OCI-M2 (cell line): Measurements from ENCODE around the gene MYLIP.

Source experiments
- DNase-seq: peaks from one replicate; lab custom pipeline; 2025; ENCODE audit not compliant: unreplicated experiment; lab: John Stamatoyannopoulos, UW

The MYLIP gene

GRCh38 chr6:16106991-16107787 is 21.7 kb upstream of the MYLIP start:
- no peak for DNase-seq

GRCh38 chr6:16108419-16108818 is 20.5 kb upstream of the MYLIP start:
- DNase-seq: no peak

GRCh38 chr6:16108921-16109658 is 19.8 kb upstream of the MYLIP start:
- no peak for DNase-seq

- DNase-seq: no peak
These were observed 19.1 kb upstream of the MYLIP start for GRCh38 chr6:16109659-16110305.

GRCh38 chr6:16118825-16119224 is 10.1 kb upstream of the MYLIP start:
- DNase-seq: no peak

- no peak for DNase-seq
These were observed 7.5 kb upstream of the MYLIP start for GRCh38 chr6:16121339-16121738.

GRCh38 chr6:16122197-16122596 is 6.7 kb upstream of the MYLIP start:
- DNase-seq: no peak

GRCh38 chr6:16124198-16125180 is 4.4 kb upstream of the MYLIP start:
- no peak for DNase-seq

- no peak for DNase-seq
These were observed 2.8 kb upstream of the MYLIP start for GRCh38 chr6:16126056-16126455.

- no peak for DNase-seq
These were observed 2.0 kb upstream of the MYLIP start for GRCh38 chr6:16126861-16127260.

- DNase-seq: no peak
These were observed 1.4 kb upstream of the MYLIP start for GRCh38 chr6:16127471-16127870.

GRCh38 chr6:16129623-16130401 is 926 bp downstream of the MYLIP start:
- DNase-seq: no peak

GRCh38 chr6:16130437-16130891 is 1.6 kb downstream of the MYLIP start:
- no peak for DNase-seq

- peak; percentile 60 for DNase-seq
These were observed 2.1 kb downstream of the MYLIP start for GRCh38 chr6:16130932-16131387.

GRCh38 chr6:16132909-16133308 is 4.0 kb downstream of the MYLIP start:
- DNase-seq: no peak

- no peak for DNase-seq
These were observed 5.5 kb downstream of the MYLIP start for GRCh38 chr6:16134430-16134829.

GRCh38 chr6:16135066-16135465 is 6.2 kb downstream of the MYLIP start:
- DNase-seq: no peak

- no peak for DNase-seq
These were observed 7.2 kb downstream of the MYLIP start for GRCh38 chr6:16136091-16136490.

- DNase-seq: no peak
These were observed 8.0 kb downstream of the MYLIP start for GRCh38 chr6:16136621-16137450.
